IPS-18a (cell line): ENCODE measurements around the gene RPP38.

ENCODE experiments used
- H3K27ac ChIP-seq: one replicate; pipeline ENCODE4 v1.5.1; 2013; ENCODE audit warnings: low read length
- H3K27me3 ChIP-seq: one replicate; pipeline ENCODE4 v1.6.1; 2013; ENCODE audit warnings: mild to moderate bottlenecking, low read length; ENCODE audit not compliant: control insufficient read depth, insufficient read depth
- H3K36me3 ChIP-seq: one replicate; pipeline ENCODE4 v1.6.1; 2013; ENCODE audit warnings: low read depth, low read length; ENCODE audit not compliant: control insufficient read depth
- H3K4me1 ChIP-seq: one replicate; pipeline ENCODE4 v1.6.1; 2013; ENCODE audit warnings: low read depth, low read length; ENCODE audit not compliant: control insufficient read depth
- H3K4me3 ChIP-seq: one replicate; pipeline ENCODE4 v1.5.1; 2013; ENCODE audit warnings: low read length
- H3K9ac ChIP-seq: one replicate; pipeline ENCODE4 v1.6.1; 2013; ENCODE audit warnings: mild to moderate bottlenecking, low read length, moderate library complexity
- H3K9me3 ChIP-seq: one replicate; pipeline ENCODE4 v1.6.1; 2013; ENCODE audit warnings: low read depth, low read length; ENCODE audit not compliant: control insufficient read depth

RPP38 gene

GRCh38 chr10:15140698-15141097 is 43.5 kb downstream of the RPP38 start:
- Histone ChIP-seq H3K27ac (no peak overlapping the region), H3K9me3 (no peaks in the 10 kb centered on the region), H3K4me3 (no peak overlapping the region), H3K4me1 (peaks cover 4% of the 10 kb centered on the region), H3K36me3 (no peaks in the 10 kb centered on the region), H3K27me3 (no peaks in the 10 kb centered on the region), H3K9ac (no peak overlapping the region)

- H3K4me1 ChIP-seq = peaks cover 4% of the 10 kb centered on the region
- H3K9ac ChIP-seq = no peak overlapping the region
- H3K27ac ChIP-seq = no peak overlapping the region
- no peak overlapping the region for H3K4me3 ChIP-seq
- H3K27me3 ChIP-seq = no peaks in the 10 kb centered on the region
- no peaks in the 10 kb centered on the region for H3K36me3 ChIP-seq
- H3K9me3 ChIP-seq = no peaks in the 10 kb centered on the region
These were observed 44.2 kb downstream of the RPP38 start for GRCh38 chr10:15141136-15142054.

DNA sequence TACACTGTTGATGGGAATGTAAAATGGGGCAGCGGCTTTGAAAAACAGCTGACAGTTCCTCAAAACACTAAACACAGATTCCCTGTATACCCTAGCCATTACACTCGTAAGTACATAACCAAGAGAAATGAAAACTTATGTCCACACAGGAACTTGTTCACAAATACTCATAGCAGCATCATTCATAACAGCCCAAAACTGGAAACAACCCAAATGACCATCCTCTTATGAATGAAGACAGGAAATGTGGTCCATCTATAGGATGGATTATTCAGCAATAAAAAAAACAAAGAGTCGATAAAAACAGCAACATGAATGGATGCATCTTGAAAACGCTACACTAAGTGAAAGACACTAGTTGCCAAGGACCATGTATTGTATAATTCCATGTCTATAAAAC is 47.6 kb downstream of the RPP38 start:
- H3K27me3 ChIP-seq = no peaks in the 10 kb centered on the region
- no peak overlapping the region for H3K27ac ChIP-seq
- H3K4me1 ChIP-seq = peaks cover 4% of the 10 kb centered on the region
- H3K9ac ChIP-seq = no peak overlapping the region
- H3K4me3 ChIP-seq = no peak overlapping the region
- no peaks in the 10 kb centered on the region for H3K9me3 ChIP-seq
- no peaks in the 10 kb centered on the region for H3K36me3 ChIP-seq

GRCh38 chr10:15146366-15146765 is 49.2 kb downstream of the RPP38 start:
- H3K27me3 ChIP-seq = no peaks in the 10 kb centered on the region
- no peak overlapping the region for H3K9ac ChIP-seq
- peaks cover 1% of the 10 kb centered on the region for H3K4me1 ChIP-seq
- no peaks in the 10 kb centered on the region for H3K9me3 ChIP-seq
- H3K4me3 ChIP-seq = no peak overlapping the region
- H3K27ac ChIP-seq = no peak overlapping the region
- H3K36me3 ChIP-seq = no peaks in the 10 kb centered on the region

GRCh38 chr10:15147594-15148392 is 50.6 kb downstream of the RPP38 start:
- Histone ChIP-seq H3K9ac (no peak overlapping the region), H3K4me1 (no peaks in the 10 kb centered on the region), H3K4me3 (no peak overlapping the region), H3K27ac (no peak overlapping the region), H3K27me3 (no peaks in the 10 kb centered on the region), H3K36me3 (no peaks in the 10 kb centered on the region), H3K9me3 (no peaks in the 10 kb centered on the region)

- H3K9ac ChIP-seq = no peak overlapping the region
- H3K36me3 ChIP-seq = no peaks in the 10 kb centered on the region
- H3K4me1 ChIP-seq = no peaks in the 10 kb centered on the region
- H3K27me3 ChIP-seq = no peaks in the 10 kb centered on the region
- H3K9me3 ChIP-seq = no peaks in the 10 kb centered on the region
- no peak overlapping the region for H3K4me3 ChIP-seq
- no peak overlapping the region for H3K27ac ChIP-seq
These were observed 52.1 kb downstream of the RPP38 start for GRCh38 chr10:15149042-15149771.

GRCh38 chr10:15150563-15150962 is 53.4 kb downstream of the RPP38 start:
- H3K9me3 ChIP-seq = no peaks in the 10 kb centered on the region
- no peaks in the 10 kb centered on the region for H3K4me1 ChIP-seq
- H3K36me3 ChIP-seq = no peaks in the 10 kb centered on the region
- H3K9ac ChIP-seq = no peak overlapping the region
- no peak overlapping the region for H3K27ac ChIP-seq
- H3K27me3 ChIP-seq = no peaks in the 10 kb centered on the region
- no peak overlapping the region for H3K4me3 ChIP-seq

GRCh38 chr10:15152556-15152955 is 55.4 kb downstream of the RPP38 start:
- Histone ChIP-seq H3K27me3 (no peaks in the 10 kb centered on the region), H3K9ac (no peak overlapping the region), H3K27ac (no peak overlapping the region)

More at GRCh38 chr10:15152556-15152955, 55.4 kb downstream of the RPP38 start:
- H3K9me3 ChIP-seq = no peaks in the 10 kb centered on the region
- H3K4me3 ChIP-seq = no peak overlapping the region
- H3K36me3 ChIP-seq = no peaks in the 10 kb centered on the region
- H3K4me1 ChIP-seq = no peaks in the 10 kb centered on the region
